Osteocyte (in vitro differentiated cells): ENCODE results near the gene GDF7. TPM values are rescaled to one million over a fixed set of nuclear protein-coding genes. Genes with fewer than 3 reads are reported as not detected.

Experiments
- DNase-seq: peaks from one replicate; pipeline ENCODE4 v3.0.0; 2021; ENCODE audit warnings: mixed read lengths; ENCODE audit not compliant: unreplicated experiment; ENCODE audit errors: extremely low spot score
- H3K27ac Mint-ChIP-seq: one replicate; pipeline ENCODE4 v1.8.0; 2021; ENCODE audit warnings: mild to moderate bottlenecking, mixed read lengths; ENCODE audit not compliant: unreplicated experiment
- H3K27me3 Mint-ChIP-seq: one replicate; pipeline ENCODE4 v1.8.0; 2021; ENCODE audit warnings: mixed read lengths; ENCODE audit not compliant: unreplicated experiment
- H3K36me3 Mint-ChIP-seq: one replicate; pipeline ENCODE4 v1.8.0; 2021; ENCODE audit warnings: mixed read lengths; ENCODE audit not compliant: unreplicated experiment
- H3K4me1 Mint-ChIP-seq: one replicate; pipeline ENCODE4 v1.8.0; 2021; ENCODE audit warnings: mixed read lengths; ENCODE audit not compliant: unreplicated experiment
- H3K4me3 Mint-ChIP-seq: one replicate; pipeline ENCODE4 v1.8.0; 2021; ENCODE audit warnings: mild to moderate bottlenecking, moderate library complexity, mixed read lengths; ENCODE audit not compliant: unreplicated experiment
- H3K9me3 Mint-ChIP-seq: one replicate; pipeline ENCODE4 v1.8.0; 2021; ENCODE audit warnings: mixed read lengths; ENCODE audit not compliant: unreplicated experiment
- CTCF ChIP-seq: fragments of 200-600 bp; sonication (generic); IDR thresholded peaks from 2 replicates; pipeline ENCODE4 v1.5.0; 2021; ENCODE audit warnings: antibody characterized with exemption, mild to moderate bottlenecking, moderate library complexity
- total RNA-seq: library from RNA; stranded (reverse); gene quantifications from 2 replicates; pipeline ENCODE4 v1.2.1, GENCODE V29; 2021

The GDF7 gene
- total RNA-seq, 1 donor from 2014 or later: 10.1 TPM

- TF ChIP-seq CTCF: no peak
- Mint-ChIP-seq H3K4me3 (no peak overlapping the region), H3K27me3 (peaks cover 60% of the 10 kb centered on the region), H3K36me3 (no peaks in the 10 kb centered on the region), H3K4me1 (peaks cover 4% of the 10 kb centered on the region), H3K27ac (no peak overlapping the region), H3K9me3 (no peaks in the 10 kb centered on the region)
- DNase-seq: no peak
Measured at GRCh38 chr2:20657522-20658235, 9.3 kb upstream of the GDF7 start.

- DNase-seq: no peak
- Mint-ChIP-seq H3K4me3 (no peak overlapping the region), H3K27ac (no peak overlapping the region), H3K9me3 (no peaks in the 10 kb centered on the region), H3K36me3 (no peaks in the 10 kb centered on the region), H3K27me3 (peaks cover 76% of the 10 kb centered on the region), H3K4me1 (peaks cover 8% of the 10 kb centered on the region)
- TF ChIP-seq CTCF: no peak
Measured at GRCh38 chr2:20660506-20661420, 6.2 kb upstream of the GDF7 start.

DNA sequence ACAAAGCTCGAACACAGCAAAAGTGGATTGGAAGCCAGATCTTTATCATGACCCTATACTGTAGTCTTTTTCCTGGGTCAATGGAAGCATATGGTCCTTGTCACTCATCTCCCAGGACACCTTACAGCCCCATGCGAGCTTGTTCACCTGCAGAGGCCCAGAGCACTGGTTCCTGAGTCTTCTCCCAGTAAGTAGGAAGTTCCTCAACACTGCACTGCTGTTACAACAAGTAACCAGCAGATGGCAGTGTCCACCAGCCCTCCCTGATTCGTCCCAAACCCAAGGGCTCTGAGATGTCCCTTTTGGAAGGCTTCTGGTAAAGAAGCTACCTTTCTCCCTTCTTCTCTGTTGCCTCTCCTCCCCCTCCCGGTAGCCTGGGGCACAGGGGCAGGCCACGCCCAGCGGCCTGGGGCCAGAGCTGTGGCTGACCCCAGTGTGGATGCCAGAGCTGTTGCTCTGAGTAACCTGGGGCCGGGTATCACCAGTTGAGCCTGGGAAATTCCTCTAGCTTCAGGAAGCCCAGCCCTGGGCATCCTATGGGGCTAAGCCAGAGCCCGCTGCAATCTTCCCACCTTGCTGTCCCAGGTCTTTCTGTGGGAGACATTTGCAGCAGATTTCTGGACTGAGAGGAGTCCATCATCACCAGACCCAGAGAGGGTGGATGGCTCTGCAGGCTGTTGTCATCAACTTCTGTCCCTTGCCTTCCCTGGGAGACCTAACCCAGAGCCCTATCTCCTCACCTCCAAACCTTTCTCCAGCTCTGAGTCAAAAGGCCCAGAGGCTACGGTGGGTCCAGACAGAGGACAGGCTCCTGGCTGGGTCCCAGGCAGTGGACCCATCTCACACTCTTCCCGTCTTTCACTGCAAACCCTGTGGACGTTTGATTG is 5.3 kb upstream of the GDF7 start:
- peak; percentile 98 for TF ChIP-seq CTCF
- H3K27ac Mint-ChIP-seq: no peak overlapping the region
- H3K27me3 Mint-ChIP-seq: peaks cover 77% of the 10 kb centered on the region
- no peaks in the 10 kb centered on the region for H3K9me3 Mint-ChIP-seq
- peaks cover 12% of the 10 kb centered on the region for H3K4me1 Mint-ChIP-seq
- H3K4me3 Mint-ChIP-seq: no peak overlapping the region
- no peak for DNase-seq
- H3K36me3 Mint-ChIP-seq: no peaks in the 10 kb centered on the region

DNA sequence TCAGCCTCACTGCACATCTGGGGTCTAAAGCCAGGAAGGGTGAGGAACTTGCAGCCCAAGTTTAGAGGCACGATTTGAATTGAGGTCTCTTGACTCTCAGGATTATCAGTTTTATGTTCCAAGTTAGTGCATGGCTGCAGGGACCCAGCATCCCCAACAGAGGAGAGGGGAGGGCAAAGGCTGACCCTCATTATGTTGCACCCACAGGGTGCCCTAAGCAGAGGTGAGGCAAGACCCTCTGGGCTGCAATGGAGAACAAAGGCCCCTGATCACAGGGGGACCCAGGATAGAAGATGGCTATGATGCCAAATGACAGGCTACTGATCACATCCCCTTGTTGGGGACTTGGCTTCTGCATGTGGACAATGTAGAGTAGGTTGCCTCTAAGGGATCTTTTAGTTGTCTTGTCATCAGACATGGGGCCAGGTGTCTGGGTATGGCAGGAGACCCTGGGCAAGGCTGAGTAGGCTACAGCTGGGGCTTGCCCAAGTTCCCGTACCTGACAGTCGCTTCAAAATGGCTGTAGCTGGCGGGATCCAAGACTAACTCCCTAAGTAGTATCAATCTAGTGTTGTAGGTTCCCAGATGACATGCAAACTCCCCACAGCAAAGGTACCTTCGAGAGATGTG is 4.5 kb upstream of the GDF7 start:
- H3K36me3 Mint-ChIP-seq: no peaks in the 10 kb centered on the region
- H3K27ac Mint-ChIP-seq: no peak overlapping the region
- DNase-seq: no peak
- no peaks in the 10 kb centered on the region for H3K9me3 Mint-ChIP-seq
- peaks cover 77% of the 10 kb centered on the region for H3K27me3 Mint-ChIP-seq
- H3K4me3 Mint-ChIP-seq: no peak overlapping the region
- no peak for TF ChIP-seq CTCF
- peaks cover 12% of the 10 kb centered on the region for H3K4me1 Mint-ChIP-seq
